ENCODE results near the gene COL27A1. TPM values are rescaled to one million over a fixed set of nuclear protein-coding genes. Genes with fewer than 3 reads are reported as not detected.

The COL27A1 gene
- total and polyA plus RNA-seq, 12 donors = 3.0 to 99.8 (median 11.9) TPM

GRCh38 chr9:114247491-114247890 is 92.2 kb downstream of the COL27A1 start:
- no peak for DNase-seq
- TF ChIP-seq, protein P1, sequence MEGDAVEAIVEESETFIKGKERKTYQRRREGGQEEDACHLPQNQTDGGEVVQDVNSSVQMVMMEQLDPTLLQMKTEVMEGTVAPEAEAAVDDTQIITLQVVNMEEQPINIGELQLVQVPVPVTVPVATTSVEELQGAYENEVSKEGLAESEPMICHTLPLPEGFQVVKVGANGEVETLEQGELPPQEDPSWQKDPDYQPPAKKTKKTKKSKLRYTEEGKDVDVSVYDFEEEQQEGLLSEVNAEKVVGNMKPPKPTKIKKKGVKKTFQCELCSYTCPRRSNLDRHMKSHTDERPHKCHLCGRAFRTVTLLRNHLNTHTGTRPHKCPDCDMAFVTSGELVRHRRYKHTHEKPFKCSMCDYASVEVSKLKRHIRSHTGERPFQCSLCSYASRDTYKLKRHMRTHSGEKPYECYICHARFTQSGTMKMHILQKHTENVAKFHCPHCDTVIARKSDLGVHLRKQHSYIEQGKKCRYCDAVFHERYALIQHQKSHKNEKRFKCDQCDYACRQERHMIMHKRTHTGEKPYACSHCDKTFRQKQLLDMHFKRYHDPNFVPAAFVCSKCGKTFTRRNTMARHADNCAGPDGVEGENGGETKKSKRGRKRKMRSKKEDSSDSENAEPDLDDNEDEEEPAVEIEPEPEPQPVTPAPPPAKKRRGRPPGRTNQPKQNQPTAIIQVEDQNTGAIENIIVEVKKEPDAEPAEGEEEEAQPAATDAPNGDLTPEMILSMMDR (IDR thresholded peaks at IDR 0.05) = no peak
- no peak for TF ChIP-seq POLR2A (IDR thresholded peaks at IDR 0.05)
- Histone ChIP-seq H3K27me3 (no peaks in the 10 kb centered on the region), H3K36me3 (replicated peaks in 1 of 2) (no peaks in the 10 kb centered on the region), H3K27ac (no peak overlapping the region), H3K4me3 (no peak overlapping the region), H3K9me3 (replicated peaks in 1 of 3) (no peaks in the 10 kb centered on the region), H3K4me1 (replicated peaks in 1 of 2) (no peaks in the 10 kb centered on the region)
- intact Hi-C loops (cut with DNase I) = no loop called here
- 80 to 88% (median 83%) methylated on average over 3 to 5 of the region's 5 CpGs for WGBS, 4 donors

DNA sequence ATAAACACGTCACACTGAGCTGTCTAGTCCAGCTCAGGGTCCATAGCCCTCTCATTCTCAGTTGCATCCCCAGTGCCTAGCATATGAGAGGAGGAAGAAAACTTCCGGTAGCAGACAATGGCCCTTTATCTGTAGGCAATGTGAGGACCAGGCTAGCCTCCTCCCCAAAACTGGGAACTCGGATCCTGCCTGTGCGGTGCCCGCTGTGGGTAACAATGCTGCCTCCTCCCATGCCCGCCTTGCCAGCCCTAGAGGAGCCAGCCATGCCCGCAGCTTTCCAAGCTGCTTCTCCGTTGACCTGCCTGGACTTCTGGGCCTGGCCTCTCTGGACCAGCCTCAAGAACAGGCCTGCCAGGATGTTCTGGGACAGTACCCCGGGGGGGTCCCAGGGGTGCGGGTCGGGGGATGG is 93.0 kb downstream of the COL27A1 start:
- intact Hi-C loops (cut with DNase I) = no loop called here
- WGBS, 4 donors = 83 to 90% (median 88%) methylated on average over 3 to 11 of the region's 11 CpGs
- no peak for TF ChIP-seq POLR2A (IDR thresholded peaks at IDR 0.05)
- TF ChIP-seq, protein P1 (IDR thresholded peaks at IDR 0.05) = no peak
- H3K4me1 ChIP-seq (replicated peaks in 1 of 2) = no peaks in the 10 kb centered on the region
- no peak for DNase-seq
- no peaks in the 10 kb centered on the region for H3K27me3 ChIP-seq
- no peak overlapping the region for H3K27ac ChIP-seq
- H3K9me3 ChIP-seq (replicated peaks in 1 of 3) = no peaks in the 10 kb centered on the region
- H3K36me3 ChIP-seq (replicated peaks in 1 of 2) = no peaks in the 10 kb centered on the region
- H3K4me3 ChIP-seq = no peak overlapping the region

DNA sequence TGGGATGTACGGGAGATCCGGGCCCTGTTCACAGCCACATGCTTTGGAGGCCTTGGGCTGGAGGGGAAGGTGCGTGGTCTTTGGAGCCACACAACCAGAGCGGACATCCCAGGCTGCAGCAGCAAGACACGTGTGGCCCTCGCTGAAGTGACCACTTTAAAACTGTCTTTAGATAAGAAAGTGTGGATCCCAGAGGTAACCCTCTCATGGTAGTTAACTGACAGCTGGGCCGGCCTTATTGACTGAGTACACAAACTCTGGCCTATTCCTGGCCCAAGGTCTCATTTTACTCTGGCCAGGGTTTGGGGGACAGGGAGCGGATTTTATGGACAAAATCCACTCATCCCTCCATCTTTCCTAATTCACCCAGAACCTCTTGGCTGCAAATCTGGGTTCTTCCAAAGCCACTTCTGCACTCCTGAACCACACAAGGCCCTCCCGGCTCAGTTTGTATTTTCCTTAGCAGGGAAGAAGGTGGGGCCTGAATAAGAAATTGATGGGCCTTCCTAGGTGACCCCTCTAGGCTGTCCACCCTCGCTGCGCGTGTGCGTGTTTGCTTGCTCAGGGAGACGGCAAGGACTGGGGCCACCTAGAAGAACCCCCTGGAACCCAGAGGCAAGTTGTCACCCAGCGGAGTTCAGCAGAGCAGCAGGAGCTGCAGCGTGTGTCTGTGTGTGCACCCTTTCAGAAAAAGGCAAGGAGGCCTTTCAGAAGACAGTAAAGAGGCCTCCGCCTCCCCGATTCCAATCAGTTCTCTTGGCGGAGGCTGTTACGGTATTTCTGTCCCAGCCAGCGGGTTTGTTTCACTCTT is 94.3 kb downstream of the COL27A1 start:
- H3K4me1 ChIP-seq (replicated peaks in 1 of 2) = no peaks in the 10 kb centered on the region
- TF ChIP-seq, protein P1 (IDR thresholded peaks at IDR 0.05) = no peak
- DNase-seq = no peak
- H3K9me3 ChIP-seq (replicated peaks in 1 of 3) = no peaks in the 10 kb centered on the region
- no peak overlapping the region for H3K4me3 ChIP-seq
- intact Hi-C loops (cut with DNase I) = no loop called here
- WGBS, 4 donors = 84 to 94% (median 91%) methylated on average over 17 to 21 of the region's 21 CpGs
- H3K27me3 ChIP-seq = no peaks in the 10 kb centered on the region
- H3K36me3 ChIP-seq (replicated peaks in 1 of 2) = no peaks in the 10 kb centered on the region
- H3K27ac ChIP-seq = no peak overlapping the region

GRCh38 chr9:114250235-114250568 is 94.9 kb downstream of the COL27A1 start:
- TF ChIP-seq POLR2A (IDR thresholded peaks at IDR 0.05) = no peak
- TF ChIP-seq, protein P1 (IDR thresholded peaks at IDR 0.05) = no peak

More at GRCh38 chr9:114250235-114250568, 94.9 kb downstream of the COL27A1 start:
- Histone ChIP-seq H3K9me3 (replicated peaks in 1 of 3) (no peaks in the 10 kb centered on the region), H3K4me1 (replicated peaks in 1 of 2) (no peaks in the 10 kb centered on the region), H3K4me3 (no peak overlapping the region), H3K36me3 (replicated peaks in 1 of 2) (no peaks in the 10 kb centered on the region), H3K27me3 (no peaks in the 10 kb centered on the region), H3K27ac (no peak overlapping the region)
- 80 to 88% (median 82%) methylated on average over 9 to 13 of the region's 13 CpGs for WGBS, 4 donors
- DNase-seq = peak in 1 of 7 donors; percentile 28
- intact Hi-C loops (cut with DNase I) = no loop called here

Data from adrenal gland (tissue), 12 donors.